Islet precursor cell (in vitro differentiated cells): ENCODE measurements around the gene GLA.

Experiments
- DNase-seq: peaks from one replicate; pipeline ENCODE4 v3.0.0-alpha.2; 2018

GLA gene

GRCh38 chrX:101348452-101349192 lies 59.1 kb downstream of the GLA start, which contains the start of gene TIMM8A:
Gene TIMM8A, minus strand, starts transcription at chrX:101348742. Its CDS starts 78 bp downstream, at chrX:101348664.
- DNase-seq = peak; percentile 88

GRCh38 chrX:101347859-101348451 lies 59.8 kb downstream of the GLA start:
- peak; percentile 52 for DNase-seq
